ENCODE data around the gene FGFR1OP2.

- TF ChIP-seq POLR2AphosphoS5 (IDR thresholded peaks at IDR 0.05; ENCODE audit: low read depth, low read length) = no peak
- TF ChIP-seq TAF1 (IDR thresholded peaks at IDR 0.05; ENCODE audit: borderline replicate concordance, insufficient read depth, low read length) = no peak
- no peak for TF ChIP-seq REST (IDR thresholded peaks at IDR 0.05; ENCODE audit: insufficient read depth in 1 of 2, low read depth in 2 of 2, low read length in 2 of 2)
- TF ChIP-seq SIN3A (IDR thresholded peaks at IDR 0.05; ENCODE audit: borderline replicate concordance, insufficient read depth, low read length) = no peak
- no peak for TF ChIP-seq FOXP2 (optimal IDR thresholded peaks at IDR 0.05; ENCODE audit: borderline replicate concordance, extremely low read depth, extremely low read length, insufficient read depth)
These were observed 44.6 kb downstream of the FGFR1OP2 start for GRCh38 chr12:26982866-26983265.
